ENCODE results near the gene VAV1.

DNA sequence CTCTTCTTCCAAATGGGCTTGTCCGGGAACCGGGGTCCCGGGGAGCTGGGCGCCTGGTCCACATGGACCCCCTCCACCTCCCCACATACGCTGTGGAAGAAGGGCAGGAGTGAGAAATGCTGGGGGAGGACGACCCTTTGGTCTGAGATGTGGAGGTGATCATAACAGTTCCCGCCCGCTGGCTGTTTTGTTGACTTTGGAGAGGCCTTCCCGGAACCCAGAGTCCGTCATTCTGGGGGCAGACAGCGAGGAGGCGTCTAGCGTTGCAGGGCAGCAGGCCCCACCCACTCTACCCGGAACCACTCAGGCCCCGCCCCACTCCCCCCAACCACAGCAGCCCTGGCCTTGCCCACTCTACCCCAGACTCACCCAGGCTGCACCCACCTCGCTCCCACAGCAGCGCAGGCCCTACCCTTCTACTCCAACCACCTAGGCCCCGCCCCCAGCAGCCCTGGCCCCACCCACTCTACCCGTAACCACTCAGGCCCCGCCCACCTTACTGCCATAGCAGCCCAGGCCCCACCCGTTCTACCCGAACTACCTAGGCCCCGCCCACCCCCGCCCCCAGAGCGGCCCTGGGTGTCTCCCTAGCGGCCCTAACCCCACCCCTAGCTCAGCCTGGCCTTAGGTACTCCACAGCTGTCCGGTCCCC is 42.2 kb upstream of the VAV1 start:
- TF ChIP-seq, protein P1, sequence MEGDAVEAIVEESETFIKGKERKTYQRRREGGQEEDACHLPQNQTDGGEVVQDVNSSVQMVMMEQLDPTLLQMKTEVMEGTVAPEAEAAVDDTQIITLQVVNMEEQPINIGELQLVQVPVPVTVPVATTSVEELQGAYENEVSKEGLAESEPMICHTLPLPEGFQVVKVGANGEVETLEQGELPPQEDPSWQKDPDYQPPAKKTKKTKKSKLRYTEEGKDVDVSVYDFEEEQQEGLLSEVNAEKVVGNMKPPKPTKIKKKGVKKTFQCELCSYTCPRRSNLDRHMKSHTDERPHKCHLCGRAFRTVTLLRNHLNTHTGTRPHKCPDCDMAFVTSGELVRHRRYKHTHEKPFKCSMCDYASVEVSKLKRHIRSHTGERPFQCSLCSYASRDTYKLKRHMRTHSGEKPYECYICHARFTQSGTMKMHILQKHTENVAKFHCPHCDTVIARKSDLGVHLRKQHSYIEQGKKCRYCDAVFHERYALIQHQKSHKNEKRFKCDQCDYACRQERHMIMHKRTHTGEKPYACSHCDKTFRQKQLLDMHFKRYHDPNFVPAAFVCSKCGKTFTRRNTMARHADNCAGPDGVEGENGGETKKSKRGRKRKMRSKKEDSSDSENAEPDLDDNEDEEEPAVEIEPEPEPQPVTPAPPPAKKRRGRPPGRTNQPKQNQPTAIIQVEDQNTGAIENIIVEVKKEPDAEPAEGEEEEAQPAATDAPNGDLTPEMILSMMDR (IDR thresholded peaks at IDR 0.05): peak in 1 of 4 donors; percentile 8
- peak; percentile 60 for TF ChIP-seq POLR2A (IDR thresholded peaks at IDR 0.05)
